ENCODE data around the gene SSBP2.

The SSBP2 gene

DNA sequence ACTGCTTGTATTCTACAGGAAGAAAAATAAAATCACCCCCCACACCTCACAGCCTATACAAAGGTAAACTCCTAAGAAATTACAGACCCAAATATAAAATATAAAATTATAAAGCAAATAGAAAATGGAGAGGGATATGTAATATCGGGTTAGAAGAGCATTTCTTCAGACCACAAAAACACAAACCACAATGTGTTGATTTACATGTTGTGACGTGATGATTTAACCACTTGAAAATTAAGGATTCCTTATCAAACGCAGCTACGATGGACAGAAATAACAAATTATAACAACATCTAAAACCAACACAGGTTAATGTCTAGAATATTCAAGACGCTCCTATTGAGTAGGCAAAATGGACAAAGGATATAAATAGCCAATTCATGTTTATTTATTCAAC, 26.3 kb downstream of the SSBP2 start:
- TF ChIP-seq, protein P1, sequence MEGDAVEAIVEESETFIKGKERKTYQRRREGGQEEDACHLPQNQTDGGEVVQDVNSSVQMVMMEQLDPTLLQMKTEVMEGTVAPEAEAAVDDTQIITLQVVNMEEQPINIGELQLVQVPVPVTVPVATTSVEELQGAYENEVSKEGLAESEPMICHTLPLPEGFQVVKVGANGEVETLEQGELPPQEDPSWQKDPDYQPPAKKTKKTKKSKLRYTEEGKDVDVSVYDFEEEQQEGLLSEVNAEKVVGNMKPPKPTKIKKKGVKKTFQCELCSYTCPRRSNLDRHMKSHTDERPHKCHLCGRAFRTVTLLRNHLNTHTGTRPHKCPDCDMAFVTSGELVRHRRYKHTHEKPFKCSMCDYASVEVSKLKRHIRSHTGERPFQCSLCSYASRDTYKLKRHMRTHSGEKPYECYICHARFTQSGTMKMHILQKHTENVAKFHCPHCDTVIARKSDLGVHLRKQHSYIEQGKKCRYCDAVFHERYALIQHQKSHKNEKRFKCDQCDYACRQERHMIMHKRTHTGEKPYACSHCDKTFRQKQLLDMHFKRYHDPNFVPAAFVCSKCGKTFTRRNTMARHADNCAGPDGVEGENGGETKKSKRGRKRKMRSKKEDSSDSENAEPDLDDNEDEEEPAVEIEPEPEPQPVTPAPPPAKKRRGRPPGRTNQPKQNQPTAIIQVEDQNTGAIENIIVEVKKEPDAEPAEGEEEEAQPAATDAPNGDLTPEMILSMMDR (IDR thresholded peaks at IDR 0.05): no peak
- H3K4me1 ChIP-seq (ENCODE audit: control insufficient read depth in 1 of 2, insufficient read depth in 1 of 2, low read depth in 1 of 2, low read length in 1 of 2): no peaks in the 10 kb centered on the region
- no peaks in the 10 kb centered on the region for H3K27me3 ChIP-seq
- no peaks in the 10 kb centered on the region for H3K36me3 ChIP-seq
- no peaks in the 10 kb centered on the region for H3K9me3 ChIP-seq
- no peak overlapping the region for H3K4me3 ChIP-seq (ENCODE audit: low read depth in 1 of 2, low read length in 1 of 2)
- H3K27ac ChIP-seq: no peak overlapping the region

- TF ChIP-seq, protein P1 (IDR thresholded peaks at IDR 0.05): no peak
- Histone ChIP-seq H3K4me1 (ENCODE audit: control insufficient read depth in 1 of 2, insufficient read depth in 1 of 2, low read depth in 1 of 2, low read length in 1 of 2) (no peaks in the 10 kb centered on the region), H3K27ac (no peak overlapping the region), H3K4me3 (ENCODE audit: low read depth in 1 of 2, low read length in 1 of 2) (no peak overlapping the region), H3K36me3 (no peaks in the 10 kb centered on the region), H3K27me3 (no peaks in the 10 kb centered on the region), H3K9me3 (no peaks in the 10 kb centered on the region)
These were observed 26.8 kb downstream of the SSBP2 start for GRCh38 chr5:81724108-81724507.

DNA sequence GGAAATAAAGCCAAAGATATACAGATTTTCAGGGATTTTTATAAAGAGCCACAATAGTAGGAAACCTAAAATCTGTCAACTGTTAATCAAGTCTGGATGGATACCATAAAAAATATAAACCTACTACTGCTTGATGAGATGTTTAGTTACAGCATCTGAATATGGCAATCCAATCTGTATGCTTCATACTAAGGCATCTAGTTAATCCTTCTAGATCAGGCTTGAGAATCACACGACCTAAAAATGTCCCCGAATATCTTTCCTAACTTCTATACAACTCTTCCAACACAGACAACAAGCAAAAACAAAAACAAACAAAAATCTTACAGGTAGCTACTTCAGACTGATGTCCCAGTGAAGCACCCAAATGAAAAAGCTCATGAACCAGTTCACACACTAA, 29.8 kb downstream of the SSBP2 start:
- no peak overlapping the region for H3K4me3 ChIP-seq (ENCODE audit: low read depth in 1 of 2, low read length in 1 of 2)
- no peak overlapping the region for H3K27ac ChIP-seq
- H3K36me3 ChIP-seq: no peaks in the 10 kb centered on the region
- no peaks in the 10 kb centered on the region for H3K4me1 ChIP-seq (ENCODE audit: control insufficient read depth in 1 of 2, insufficient read depth in 1 of 2, low read depth in 1 of 2, low read length in 1 of 2)
- TF ChIP-seq, protein P1 (IDR thresholded peaks at IDR 0.05): no peak
- H3K9me3 ChIP-seq: no peaks in the 10 kb centered on the region
- no peaks in the 10 kb centered on the region for H3K27me3 ChIP-seq

GRCh38 chr5:81719743-81720345, 31.1 kb downstream of the SSBP2 start:
- Histone ChIP-seq H3K36me3 (no peaks in the 10 kb centered on the region), H3K27me3 (no peaks in the 10 kb centered on the region), H3K9me3 (no peaks in the 10 kb centered on the region), H3K4me3 (ENCODE audit: low read depth in 1 of 2, low read length in 1 of 2) (no peak overlapping the region), H3K27ac (no peak overlapping the region), H3K4me1 (ENCODE audit: control insufficient read depth in 1 of 2, insufficient read depth in 1 of 2, low read depth in 1 of 2, low read length in 1 of 2) (no peaks in the 10 kb centered on the region)
- TF ChIP-seq, protein P1 (IDR thresholded peaks at IDR 0.05): no peak

DNA sequence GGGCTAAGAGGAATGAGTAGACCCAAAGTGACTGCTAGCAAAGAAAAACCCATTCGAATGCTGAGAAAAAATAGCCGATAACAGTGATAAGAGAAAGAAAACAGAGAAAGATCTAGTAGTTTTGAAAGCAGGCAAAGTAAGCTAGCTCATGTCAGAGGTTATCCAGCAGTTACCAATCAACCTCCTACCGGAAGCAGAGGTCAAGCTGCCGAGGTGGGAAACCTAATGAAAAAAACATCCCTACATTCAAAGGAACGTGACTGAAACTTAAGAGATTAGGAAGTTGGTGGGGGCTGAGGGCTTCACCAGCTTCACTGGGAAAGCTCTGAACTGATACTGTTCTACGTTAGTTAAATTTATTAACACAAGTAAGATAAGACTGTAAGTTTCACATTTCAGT, 32.6 kb downstream of the SSBP2 start:
- Histone ChIP-seq H3K27me3 (no peaks in the 10 kb centered on the region), H3K27ac (no peak overlapping the region)

More for the DNA sequence above, 32.6 kb downstream of the SSBP2 start:
- H3K4me1 ChIP-seq (ENCODE audit: control insufficient read depth in 1 of 2, insufficient read depth in 1 of 2, low read depth in 1 of 2, low read length in 1 of 2): no peaks in the 10 kb centered on the region
- no peaks in the 10 kb centered on the region for H3K9me3 ChIP-seq
- no peaks in the 10 kb centered on the region for H3K36me3 ChIP-seq
- TF ChIP-seq, protein P1 (IDR thresholded peaks at IDR 0.05): no peak
- H3K4me3 ChIP-seq (ENCODE audit: low read depth in 1 of 2, low read length in 1 of 2): no peak overlapping the region

Data from neutrophil (primary cell).